Measurements from ENCODE around the gene ZBTB44.

Gene ZBTB44

GRCh38 chr11:130212431-130212961 is 102.2 kb downstream of the ZBTB44 start:
- H3F3A ChIP-seq (ENCODE audit: insufficient read depth, low read length): no peaks in the 10 kb centered on the region
- H3K4me2 ChIP-seq (ENCODE audit: low read length): no peak overlapping the region
- no peak overlapping the region for H3K9ac ChIP-seq (ENCODE audit: low read length)
- H3K4me1 ChIP-seq (ENCODE audit: insufficient read depth, low read length, severe bottlenecking): peaks cover 6% of the 10 kb centered on the region
- no peak overlapping the region for H3K4me3 ChIP-seq (ENCODE audit: low read depth, low read length, poor library complexity, severe bottlenecking)
- no peaks in the 10 kb centered on the region for H3K9me2 ChIP-seq (ENCODE audit: low read depth, low read length)
- no peak for TF ChIP-seq EZH2 (IDR thresholded peaks at IDR 0.05; ENCODE audit: borderline replicate concordance, low read length)
- TF ChIP-seq CTCF (IDR thresholded peaks at IDR 0.05; ENCODE audit: low read length): no peak
- peak overlapping the region; percentile 28 for H3K27ac ChIP-seq (ENCODE audit: low read depth, low read length, poor library complexity, severe bottlenecking)
- peaks cover 61% of the 10 kb centered on the region for H3K36me3 ChIP-seq (ENCODE audit: insufficient read depth, low read length)
- no peaks in the 10 kb centered on the region for H4K20me1 ChIP-seq (ENCODE audit: insufficient read depth, low read length)
- H3K79me2 ChIP-seq (ENCODE audit: insufficient read depth, low read length): no peaks in the 10 kb centered on the region
- no peaks in the 10 kb centered on the region for H3K9me3 ChIP-seq (ENCODE audit: low read length)
- no peak overlapping the region for H2AFZ ChIP-seq (ENCODE audit: low read length)
- no peaks in the 10 kb centered on the region for H3K27me3 ChIP-seq (ENCODE audit: insufficient read depth, low read length)

GRCh38 chr11:130211781-130212401 is 102.8 kb downstream of the ZBTB44 start:
- H3K9me2 ChIP-seq (ENCODE audit: low read depth, low read length): no peaks in the 10 kb centered on the region
- H2AFZ ChIP-seq (ENCODE audit: low read length): no peak overlapping the region
- no peaks in the 10 kb centered on the region for H3K79me2 ChIP-seq (ENCODE audit: insufficient read depth, low read length)
- no peaks in the 10 kb centered on the region for H3K9me3 ChIP-seq (ENCODE audit: low read length)
- no peaks in the 10 kb centered on the region for H4K20me1 ChIP-seq (ENCODE audit: insufficient read depth, low read length)
- H3K4me1 ChIP-seq (ENCODE audit: insufficient read depth, low read length, severe bottlenecking): peaks cover 6% of the 10 kb centered on the region
- TF ChIP-seq CTCF (IDR thresholded peaks at IDR 0.05; ENCODE audit: low read length) (no peak), EZH2 (IDR thresholded peaks at IDR 0.05; ENCODE audit: borderline replicate concordance, low read length) (no peak)
- H3K27me3 ChIP-seq (ENCODE audit: insufficient read depth, low read length): no peaks in the 10 kb centered on the region
- H3K9ac ChIP-seq (ENCODE audit: low read length): no peak overlapping the region
- H3K4me3 ChIP-seq (ENCODE audit: low read depth, low read length, poor library complexity, severe bottlenecking): no peak overlapping the region
- H3K36me3 ChIP-seq (ENCODE audit: insufficient read depth, low read length): peaks cover 65% of the 10 kb centered on the region
- no peak overlapping the region for H3K4me2 ChIP-seq (ENCODE audit: low read length)
- no peaks in the 10 kb centered on the region for H3F3A ChIP-seq (ENCODE audit: insufficient read depth, low read length)
- H3K27ac ChIP-seq (ENCODE audit: low read depth, low read length, poor library complexity, severe bottlenecking): peak overlapping the region; percentile 28

GRCh38 chr11:130211144-130211543 is 103.6 kb downstream of the ZBTB44 start:
- TF ChIP-seq CTCF (IDR thresholded peaks at IDR 0.05; ENCODE audit: low read length) (no peak), EZH2 (IDR thresholded peaks at IDR 0.05; ENCODE audit: borderline replicate concordance, low read length) (no peak)
- Histone ChIP-seq H3K9ac (ENCODE audit: low read length) (no peak overlapping the region), H3K4me2 (ENCODE audit: low read length) (no peak overlapping the region), H3K27ac (ENCODE audit: low read depth, low read length, poor library complexity, severe bottlenecking) (peak overlapping the region; percentile 28), H3K4me3 (ENCODE audit: low read depth, low read length, poor library complexity, severe bottlenecking) (no peak overlapping the region), H4K20me1 (ENCODE audit: insufficient read depth, low read length) (no peaks in the 10 kb centered on the region), H3K9me2 (ENCODE audit: low read depth, low read length) (no peaks in the 10 kb centered on the region), H3K4me1 (ENCODE audit: insufficient read depth, low read length, severe bottlenecking) (peaks cover 6% of the 10 kb centered on the region), H3K79me2 (ENCODE audit: insufficient read depth, low read length) (no peaks in the 10 kb centered on the region), H3F3A (ENCODE audit: insufficient read depth, low read length) (no peaks in the 10 kb centered on the region), H3K36me3 (ENCODE audit: insufficient read depth, low read length) (peaks cover 72% of the 10 kb centered on the region), H3K27me3 (ENCODE audit: insufficient read depth, low read length) (no peaks in the 10 kb centered on the region), H3K9me3 (ENCODE audit: low read length) (no peaks in the 10 kb centered on the region), H2AFZ (ENCODE audit: low read length) (no peak overlapping the region)
